Embryonic facial prominence (tissue), 1 donor: ENCODE measurements around the gene POU2F3.
"Not testable (repeated sequence)": the region's sequence is repeated elsewhere in the genome, so short reads cannot be mapped to it uniquely, and the experiment has no call there.

ENCODE experiments used
- DNase-seq: peaks from one replicate; pipeline ENCODE4 v3.0.0-alpha.2; 2016; ENCODE audit errors: extremely low spot score

The POU2F3 gene

DNA sequence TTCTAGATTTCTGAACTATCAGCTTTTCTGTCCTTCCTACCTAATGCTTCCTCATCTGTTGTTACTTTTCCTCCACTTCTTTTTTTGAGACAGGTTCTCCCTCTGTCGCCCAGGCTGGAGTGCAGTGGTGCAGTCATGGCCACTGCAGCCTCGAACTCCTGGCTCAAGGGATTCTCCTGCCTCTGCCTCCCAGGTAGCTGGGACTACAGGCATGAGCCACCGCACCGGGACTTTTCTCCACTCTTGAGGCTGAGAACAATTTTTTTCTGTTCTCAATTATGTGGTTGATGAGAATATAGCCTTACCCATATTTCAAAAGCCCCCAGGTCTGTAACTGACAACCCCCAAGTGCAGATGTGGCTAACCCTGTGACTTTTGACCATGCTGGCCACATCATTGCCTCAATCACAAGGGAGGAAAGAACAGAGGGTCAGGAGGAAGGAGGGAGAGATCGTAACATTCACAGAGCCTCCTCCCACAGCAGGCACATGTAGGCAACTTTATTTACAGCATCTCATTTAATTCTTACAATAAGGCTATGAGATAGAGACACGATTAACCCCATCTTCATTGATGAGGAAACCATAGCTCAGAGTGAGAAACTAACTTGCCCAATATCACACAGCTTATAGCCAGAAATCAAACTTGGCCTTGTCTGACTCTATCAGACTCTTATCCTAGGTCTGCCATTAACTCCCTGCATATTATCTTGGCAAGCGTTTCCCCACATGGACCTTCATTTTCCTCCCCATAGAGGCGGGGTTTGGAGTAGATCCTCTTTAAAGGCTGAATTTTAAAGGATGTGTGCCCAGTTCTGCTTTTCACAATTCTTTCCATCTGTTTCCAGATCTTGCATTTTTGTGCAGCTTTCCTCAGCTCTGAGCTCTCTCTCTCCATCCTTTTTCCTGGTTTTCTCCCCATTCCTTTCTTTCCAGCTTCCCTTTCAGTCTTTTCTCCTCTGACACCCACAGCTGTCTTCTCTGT is 9.6 kb downstream of the POU2F3 start:
- no peak for DNase-seq

DNA sequence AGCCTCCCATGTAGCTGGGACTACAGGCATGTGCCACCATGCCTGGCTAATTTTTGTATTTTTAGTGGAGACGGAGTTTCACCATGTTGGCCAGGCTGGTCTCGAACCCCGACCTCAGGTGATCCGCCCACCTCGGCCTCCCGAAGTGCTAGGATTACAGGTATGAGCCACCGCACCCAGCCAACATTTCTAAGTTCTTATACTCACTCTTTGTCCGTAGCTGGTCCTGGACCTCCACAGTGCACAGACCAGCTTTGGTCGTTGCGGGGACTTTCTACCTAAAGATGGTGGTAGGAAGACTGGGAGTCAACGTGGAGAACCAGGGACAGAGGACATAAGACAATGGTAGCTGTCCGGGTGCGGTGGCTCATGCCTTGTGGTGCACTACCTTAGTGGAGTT is 13.4 kb downstream of the POU2F3 start:
- DNase-seq, result not testable (repeated sequence)

DNA sequence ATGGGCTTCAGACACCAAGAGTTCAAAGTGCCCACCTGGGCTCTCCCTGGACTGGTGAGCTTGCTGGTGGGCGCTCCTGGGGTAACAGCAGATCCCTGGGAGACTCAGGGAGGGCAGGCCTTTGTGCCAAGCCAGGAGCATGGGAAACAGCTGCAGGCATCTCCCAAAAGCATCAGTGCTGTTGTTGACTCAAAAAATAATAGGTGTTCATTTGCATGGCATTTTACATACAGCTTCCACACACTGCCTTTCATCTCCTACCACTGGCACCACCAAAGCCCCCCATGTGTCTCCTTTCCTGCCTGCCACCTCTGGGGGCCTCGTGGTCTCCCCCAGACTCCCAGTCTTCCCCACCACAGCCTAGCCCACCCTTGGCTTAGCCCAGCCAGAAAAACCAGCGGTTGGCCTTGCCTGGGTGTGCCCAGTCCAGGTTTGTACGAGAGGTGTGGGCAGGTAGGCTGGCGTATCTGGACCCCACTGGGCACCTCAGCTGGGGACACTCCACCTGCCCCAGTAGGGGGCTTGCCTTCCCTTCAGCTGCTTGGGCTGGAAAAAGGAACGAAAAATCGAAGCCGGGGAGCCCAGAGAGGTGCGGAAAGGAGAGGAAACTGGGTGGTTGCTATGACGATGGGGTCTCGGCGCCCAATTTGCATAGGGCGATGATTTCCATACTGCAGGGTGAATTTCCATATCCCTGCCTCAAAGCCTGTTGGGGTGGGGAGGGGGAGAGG is 15.0 kb downstream of the POU2F3 start:
- no peak for DNase-seq

DNA sequence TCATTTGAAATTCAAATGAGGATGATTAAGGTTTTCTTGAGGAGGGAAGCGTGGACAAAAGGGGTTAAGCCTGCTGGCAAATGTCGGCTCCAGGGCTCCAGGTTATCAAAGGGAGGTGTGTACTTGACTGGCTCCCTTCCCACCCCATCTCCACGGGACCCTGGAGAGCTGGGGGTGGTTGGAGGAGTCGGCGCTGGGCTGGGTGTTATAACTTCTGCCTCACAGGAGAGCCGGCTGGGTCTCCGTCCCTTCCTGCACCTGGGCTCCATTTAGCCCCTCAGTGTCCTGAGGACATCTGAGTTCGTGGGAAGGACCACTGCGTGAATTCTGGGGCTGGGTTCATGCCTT is 15.6 kb downstream of the POU2F3 start:
- DNase-seq, result no peak

DNA sequence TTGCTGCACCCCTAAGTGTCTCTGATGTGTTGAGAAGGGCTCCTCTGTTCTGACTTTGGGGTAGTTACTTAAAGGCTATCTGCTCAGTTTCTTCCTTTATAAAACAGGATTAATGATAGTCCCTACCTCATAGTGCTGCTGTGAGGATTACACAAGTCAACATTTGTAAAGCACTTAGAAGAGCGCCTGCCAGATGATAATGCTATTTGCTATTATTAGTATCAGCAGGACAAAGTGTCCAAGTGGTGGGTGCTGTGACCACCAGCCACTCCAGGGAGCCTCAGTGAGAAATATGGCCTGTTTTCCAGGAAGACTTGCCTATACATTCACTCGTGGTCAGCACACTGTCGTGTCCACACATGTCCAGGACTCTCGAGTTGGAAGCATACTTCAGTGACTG is 16.2 kb downstream of the POU2F3 start:
- DNase-seq, result no peak

DNA sequence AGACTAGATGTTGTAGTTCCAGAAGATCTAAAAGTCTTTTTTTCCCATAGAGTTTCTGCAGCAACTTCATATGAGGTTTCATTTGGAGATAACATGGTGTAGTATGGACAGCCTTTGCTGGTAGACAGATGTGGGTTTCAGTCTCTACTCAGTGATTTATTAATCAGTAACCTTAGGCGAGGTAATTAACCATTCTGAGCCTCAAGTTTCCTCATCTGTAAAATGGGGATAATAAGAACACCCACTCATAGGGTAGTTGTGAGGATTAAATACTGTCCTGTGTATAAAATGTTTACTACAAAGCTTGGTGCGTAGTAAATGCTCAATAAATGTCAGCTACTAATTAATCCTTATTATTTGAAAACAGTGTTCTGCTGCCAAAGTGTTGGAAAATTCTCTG is 16.8 kb downstream of the POU2F3 start:
- DNase-seq, result no peak

DNA sequence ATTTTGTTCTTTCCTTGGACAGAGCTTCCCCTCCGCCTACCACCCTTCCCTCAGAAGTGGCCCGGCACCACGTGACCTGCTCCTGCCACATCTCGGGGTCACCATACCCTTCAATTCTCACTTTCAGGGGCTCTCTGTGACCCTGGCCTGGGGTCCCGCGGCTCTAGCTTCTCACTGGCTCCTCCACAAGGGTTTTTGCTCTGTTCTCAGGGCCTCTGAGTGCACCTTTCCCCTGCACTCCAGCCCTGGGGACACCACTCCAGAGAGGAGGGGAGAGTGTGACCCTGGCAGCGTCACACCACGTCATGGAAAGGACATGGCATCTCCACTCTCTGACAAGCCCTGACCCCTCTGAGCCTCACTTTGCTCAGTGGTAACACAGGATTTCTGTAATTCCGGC is 17.4 kb downstream of the POU2F3 start:
- no peak for DNase-seq

DNA sequence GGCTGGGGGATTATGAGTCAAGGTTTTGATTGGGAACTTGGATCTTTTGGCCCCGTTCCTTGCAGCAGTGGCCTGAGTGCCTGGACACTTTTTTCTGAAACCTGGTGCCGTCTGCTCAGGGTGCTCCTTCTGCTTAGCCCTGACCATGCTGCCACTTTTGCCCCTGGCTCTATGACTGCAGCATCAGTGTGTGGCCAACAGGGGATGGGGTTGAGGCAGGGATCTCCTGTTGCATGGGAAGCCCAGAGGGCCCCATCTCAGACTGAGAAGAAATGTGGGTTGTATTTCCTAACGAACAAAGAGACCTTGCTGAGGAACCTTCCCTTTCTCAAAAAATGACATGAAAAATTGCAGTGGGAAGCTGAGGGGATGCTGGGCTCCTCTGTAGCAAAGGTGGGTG is 18.7 kb downstream of the POU2F3 start:
- DNase-seq, result no peak

DNA sequence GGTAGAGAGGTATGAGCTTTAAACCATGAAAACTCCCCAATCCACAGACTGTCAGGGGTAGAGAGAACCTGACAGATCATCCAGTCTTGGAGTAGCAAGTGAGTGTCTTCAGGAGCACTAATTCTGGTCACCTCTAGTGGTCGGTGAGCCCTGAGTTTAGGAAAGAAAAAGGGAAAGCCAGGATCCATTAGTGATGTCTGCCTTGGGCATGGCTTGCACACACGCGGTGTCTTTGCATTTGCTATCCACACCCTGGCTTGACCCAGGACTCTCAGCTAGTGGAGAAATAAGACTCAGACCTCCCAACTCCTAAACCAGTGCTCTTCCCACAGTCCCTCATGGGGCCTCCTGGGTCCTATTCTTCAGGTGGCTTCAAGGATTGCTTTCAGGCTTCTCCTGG is 19.3 kb downstream of the POU2F3 start:
- no peak for DNase-seq

DNA sequence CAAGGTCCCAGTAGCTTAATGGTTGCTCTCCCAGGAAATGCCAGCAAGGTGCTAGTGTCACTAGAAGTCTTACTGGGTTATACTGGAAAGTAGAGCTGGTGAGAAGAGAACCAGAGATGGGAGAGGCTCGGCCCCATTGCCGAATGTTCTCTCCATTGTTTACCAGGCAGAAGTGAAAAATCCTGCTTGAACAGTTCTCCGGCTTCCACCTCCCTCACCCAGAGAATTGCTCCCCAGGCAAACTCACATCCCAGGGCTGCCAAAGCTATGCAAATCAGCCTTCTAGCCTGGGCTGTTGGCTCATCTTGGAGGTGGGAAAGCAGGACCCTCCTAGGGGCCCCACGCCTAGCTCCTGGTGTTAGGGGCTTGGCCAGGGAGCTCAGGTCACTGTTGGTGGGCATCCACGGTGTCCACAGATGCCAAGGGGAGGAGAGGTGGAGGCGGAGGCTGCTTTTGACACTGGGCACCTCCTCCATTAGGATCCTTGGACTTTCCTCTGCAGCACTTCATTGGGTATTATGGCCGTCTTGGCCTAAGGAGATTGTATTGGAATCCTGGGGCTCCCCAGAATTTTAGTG is 20.1 kb downstream of the POU2F3 start:
- no peak for DNase-seq

DNA sequence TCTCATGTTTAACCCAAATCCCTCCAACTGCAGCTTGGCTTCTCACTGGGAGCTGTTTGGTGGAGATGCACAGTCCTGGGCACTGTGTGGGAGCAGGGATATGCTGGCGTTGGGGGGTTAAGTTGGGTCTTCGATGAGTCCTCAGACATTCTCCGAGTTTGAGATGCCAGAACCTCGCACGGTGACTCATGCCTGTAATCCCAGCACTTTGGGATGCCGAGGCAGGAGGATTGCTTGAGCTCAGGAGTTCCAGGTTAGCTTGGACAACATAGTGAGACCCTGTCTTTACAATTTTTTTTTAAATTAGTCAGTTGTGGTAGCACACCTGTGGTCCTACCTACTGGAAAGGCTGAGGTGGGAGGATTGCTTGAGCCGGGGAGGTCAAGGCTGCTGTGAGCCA is 20.7 kb downstream of the POU2F3 start:
- no peak for DNase-seq

DNA sequence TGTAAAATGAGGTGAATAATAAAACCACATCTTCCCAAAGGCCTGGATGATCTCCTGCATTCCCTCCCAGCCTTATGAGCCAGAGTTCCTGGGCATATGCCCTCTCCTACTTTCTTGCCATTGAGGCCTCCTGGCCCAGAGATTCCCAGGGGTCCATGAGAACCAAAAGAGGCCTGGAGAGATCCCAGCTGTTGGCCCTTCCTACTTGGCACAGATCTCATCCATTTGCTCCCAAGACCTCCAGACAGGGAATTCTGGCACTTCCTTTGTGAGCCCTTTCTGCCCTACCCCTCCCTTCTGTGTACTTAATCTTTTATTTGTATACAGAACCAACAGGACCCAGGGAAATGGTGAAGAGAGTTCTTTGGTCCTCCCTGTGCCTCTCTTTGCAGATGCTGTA is 21.4 kb downstream of the POU2F3 start:
- DNase-seq, result no peak

DNA sequence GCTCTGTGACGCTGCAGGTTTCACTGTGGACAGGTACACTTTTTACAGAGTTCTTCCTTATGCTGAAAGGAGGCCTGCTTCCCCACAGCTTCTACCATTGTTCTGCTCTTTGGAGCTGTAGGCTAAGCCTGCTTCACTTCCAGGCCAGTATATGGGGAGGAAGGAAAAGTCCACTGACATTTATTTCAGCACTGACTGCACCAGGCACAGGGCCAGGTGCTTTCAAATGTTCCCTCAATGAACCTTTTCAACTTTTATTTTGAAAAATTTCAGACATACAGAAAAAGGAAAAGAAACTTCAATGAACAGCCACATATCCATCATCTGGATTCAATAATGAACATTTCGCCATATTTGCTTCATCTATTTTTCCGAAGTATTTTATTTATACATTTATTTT is 22.0 kb downstream of the POU2F3 start:
- no peak for DNase-seq

DNA sequence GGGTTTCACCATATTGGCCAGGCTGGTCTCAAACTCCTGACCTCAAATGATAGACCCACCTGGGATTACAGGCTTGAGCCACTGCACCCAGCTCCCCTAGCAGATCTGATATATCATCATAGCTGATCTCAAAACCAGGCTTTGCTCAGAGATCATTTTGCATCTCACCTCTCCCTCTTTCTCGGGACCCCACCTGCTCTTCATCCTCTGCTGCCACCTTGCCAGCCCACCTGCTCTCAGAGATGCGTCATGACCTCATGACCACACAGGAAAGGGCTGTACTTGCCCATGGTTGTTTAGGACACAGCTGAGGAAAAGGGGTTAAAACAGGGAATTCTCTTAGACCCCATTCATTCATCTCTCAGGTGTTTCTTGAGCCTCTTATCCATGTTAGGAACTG is 27.4 kb downstream of the POU2F3 start:
- no peak for DNase-seq

DNA sequence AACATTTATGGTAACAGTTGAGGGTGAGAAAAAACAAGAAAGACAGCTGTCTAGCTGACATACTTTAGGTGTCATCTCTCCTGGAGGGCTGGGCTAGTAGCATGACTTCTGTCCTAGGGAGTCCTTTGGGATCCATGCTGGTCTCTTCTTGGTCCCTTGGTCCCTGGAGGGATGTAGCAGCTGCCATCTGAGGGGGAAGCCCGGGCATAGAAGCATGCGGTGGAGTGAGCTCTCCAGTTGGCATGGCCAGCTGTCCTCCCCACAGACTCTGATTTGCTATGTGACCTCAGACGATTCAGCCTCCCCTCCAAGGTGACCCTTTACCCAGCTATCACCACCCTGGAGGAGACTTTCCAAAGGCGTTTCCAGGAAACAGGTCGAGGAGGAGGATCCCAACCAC is 28.7 kb downstream of the POU2F3 start:
- DNase-seq, result no peak

DNA sequence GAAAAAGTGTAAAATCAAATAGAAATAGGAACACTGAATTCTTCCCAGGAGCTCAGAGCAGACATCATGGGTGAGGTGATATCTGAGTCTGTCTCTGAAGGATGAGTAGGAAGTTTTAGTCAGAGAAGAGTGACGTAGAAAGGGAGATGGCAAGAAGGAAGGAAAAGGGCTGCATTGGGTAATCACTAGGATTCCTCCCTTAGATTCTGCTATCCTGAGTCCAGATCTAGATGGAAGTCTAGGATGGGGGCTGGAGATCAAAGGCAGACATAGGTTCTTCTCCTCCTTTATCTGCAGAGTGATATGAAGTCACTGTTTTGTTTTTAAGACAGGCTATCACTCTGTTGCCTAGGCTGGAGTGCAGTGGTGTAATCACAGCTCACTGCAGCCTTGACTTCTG is 30.4 kb downstream of the POU2F3 start:
- DNase-seq, result no peak

DNA sequence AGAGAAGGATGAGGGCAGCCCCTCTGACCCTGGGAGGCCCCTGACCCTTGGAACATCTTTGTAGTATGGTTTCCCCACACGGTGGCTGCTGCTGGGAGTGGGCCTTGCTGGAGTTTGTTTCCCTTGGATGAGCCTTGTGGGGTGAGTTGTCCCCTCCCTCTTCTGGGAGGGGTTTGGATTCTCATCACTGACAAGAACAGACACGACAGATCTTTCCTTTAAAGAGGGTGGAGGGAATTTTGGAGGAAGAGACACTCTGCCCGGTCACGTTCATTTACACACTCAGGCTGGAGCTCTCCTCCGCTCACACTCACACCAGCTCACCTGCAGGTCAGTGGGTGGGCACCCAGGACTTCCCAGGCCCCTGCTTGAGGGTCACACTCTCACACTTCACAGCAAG is 31.7 kb downstream of the POU2F3 start:
- no peak for DNase-seq

DNA sequence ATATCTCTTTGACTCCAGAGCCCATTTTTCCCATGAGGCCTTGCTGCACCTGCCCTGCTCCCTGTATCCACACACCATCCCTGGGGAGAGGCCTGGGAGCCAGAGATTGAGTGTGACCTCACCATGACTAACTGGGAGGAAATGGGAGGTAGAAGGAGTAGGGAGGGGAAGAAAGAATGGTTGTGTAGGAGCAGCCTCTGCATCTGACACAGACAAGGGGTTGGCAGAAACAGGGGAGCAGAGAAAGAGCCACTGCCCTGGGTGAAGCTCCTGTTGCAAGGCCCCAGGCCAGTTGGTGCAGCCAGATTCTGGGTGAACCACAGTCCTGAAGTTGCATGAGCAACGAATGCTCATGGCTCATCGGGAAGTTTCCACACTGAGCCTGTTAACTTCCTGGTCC is 32.4 kb downstream of the POU2F3 start:
- no peak for DNase-seq

DNA sequence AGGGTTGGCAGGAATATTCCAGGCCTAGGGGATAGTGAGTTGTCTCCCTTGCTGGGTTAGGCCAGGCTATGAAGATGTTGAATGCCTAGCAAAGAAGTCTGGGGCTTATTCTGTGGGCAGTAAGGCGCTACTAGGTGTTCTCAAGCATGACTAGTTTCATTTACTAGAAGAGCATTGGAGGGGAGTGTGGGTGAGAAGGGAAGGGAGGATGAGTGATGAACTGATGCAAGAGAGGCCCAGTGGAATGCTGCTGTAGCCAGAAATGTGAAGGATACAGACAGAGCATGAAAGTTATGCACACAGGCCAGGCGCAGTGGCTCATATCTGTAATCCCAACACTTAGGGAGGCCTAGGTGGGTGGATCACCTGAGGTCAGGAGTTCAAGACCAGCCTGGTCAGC is 33.5 kb downstream of the POU2F3 start:
- DNase-seq, result no peak

DNA sequence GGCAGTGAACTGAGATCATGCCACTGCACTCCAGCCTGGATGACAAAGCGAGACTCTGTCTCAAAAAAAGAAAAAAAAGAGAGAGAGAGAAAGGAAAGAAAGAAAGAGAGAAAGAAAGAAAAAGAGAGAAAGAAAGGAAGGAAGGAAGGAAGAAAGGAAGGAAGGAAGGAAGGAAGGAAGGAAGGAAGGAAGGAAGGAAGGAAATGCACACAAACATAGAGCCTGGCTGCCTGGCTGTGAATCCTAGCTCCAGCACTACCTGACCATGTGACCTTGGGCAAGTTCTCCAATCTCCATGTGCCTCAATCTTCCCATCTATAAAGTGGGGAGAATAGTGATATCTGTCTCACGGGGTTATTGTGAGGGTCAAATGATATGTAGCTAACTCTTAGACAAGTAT is 34.0 kb downstream of the POU2F3 start:
- DNase-seq, result not testable (repeated sequence)

DNA sequence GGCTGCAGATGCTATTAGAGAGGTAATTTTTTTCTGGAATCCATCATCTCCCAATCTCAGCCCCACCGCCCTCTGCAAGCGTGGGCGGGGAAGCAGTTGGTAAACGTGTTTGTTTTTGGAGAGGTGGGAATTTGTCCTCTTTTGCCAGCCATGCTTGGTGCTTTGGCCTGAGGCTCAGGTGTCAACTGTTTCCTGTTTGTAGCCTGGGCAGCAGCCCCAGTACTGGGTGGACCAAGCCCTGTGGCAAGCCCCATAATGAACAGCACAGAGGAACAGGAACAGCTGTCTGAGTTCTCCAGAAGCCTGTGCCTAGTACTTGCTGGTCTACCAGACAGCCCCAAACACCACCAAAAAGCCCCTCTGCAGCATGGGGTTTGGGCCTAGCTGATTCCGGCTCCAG is 39.6 kb downstream of the POU2F3 start:
- DNase-seq, result no peak

DNA sequence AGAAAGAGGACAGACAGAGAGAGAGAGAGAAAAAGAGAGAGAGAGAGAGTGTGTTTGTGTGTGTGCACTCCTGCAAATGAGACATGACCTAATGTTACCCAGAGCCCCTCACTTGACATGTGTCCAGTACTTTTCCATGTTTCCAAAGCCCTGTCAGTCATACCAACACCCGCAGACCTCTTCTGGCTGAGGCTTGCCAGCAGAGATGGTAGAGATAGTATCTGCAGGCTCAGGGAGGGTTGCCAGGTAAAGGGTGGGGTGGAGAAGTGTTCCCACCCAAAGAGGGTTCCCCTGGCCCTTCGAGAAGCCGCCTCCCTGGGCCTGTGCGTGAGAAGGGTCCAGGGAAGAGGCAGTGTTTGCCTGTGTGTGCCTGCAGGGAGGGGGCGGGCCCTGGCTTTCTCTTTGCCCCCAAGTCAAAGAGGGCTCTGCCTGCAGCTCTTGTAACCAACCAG is 40.7 kb downstream of the POU2F3 start:
- DNase-seq, result no peak
